Activated CD4-positive, alpha-beta T cell treated with anti-CD3 and anti-CD28 coated beads for 4 hours (primary cell): ENCODE measurements around the gene OLA1.

ENCODE experiments used
- DNase-seq, 2 donors: peaks; one replicate each; pipeline ENCODE4 v3.0.0-alpha.2; 2020

OLA1 gene

DNA sequence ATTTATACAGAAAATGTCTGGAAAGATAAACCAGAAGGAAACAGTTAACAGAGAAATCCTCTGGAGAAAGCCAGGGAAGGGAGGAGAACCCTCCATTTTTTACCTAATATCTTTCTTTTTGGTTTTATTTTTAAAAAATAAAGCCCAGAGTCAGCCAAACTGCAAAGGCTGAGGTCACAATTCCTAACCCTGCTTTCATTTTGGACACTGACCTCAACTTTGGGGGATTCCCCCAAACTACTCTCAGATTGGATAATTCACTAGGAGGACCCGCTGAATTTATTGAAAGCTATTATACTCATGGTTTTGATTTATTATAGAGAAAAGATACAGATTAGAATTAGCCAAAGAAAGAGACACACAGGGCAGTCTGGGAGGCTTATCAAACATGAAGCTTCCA, 189.9 kb downstream of the OLA1 start:
- no peak for DNase-seq

- no peak for DNase-seq
These were observed 190.3 kb downstream of the OLA1 start for GRCh38 chr2:174058026-174058425.

DNA sequence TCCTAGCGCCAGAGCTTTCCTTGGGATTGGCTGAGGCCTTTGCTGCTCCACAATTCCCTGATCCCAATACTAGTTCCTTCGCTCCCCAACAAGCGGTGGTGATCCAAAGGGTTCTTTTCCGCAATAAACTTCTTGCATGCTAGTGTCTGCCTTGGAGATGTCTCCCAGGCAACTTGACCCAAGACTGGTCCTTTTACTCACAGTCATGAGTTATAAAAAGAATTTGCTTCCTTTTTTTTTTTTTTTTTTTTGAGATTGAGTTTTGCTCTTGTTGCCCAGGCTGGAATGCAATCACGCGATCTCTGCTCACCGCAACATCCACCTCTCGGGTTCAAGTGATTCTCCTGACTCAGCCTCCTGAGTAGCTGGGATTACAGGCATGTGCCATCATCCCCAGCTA, 193.4 kb downstream of the OLA1 start:
- DNase-seq: no peak

- no peak for DNase-seq
These were observed 194.8 kb downstream of the OLA1 start for GRCh38 chr2:174053355-174054151.

GRCh38 chr2:174052584-174052976, 195.8 kb downstream of the OLA1 start:
- no peak for DNase-seq

- DNase-seq: no peak
These were observed 196.4 kb downstream of the OLA1 start for GRCh38 chr2:174051741-174052583.

DNA sequence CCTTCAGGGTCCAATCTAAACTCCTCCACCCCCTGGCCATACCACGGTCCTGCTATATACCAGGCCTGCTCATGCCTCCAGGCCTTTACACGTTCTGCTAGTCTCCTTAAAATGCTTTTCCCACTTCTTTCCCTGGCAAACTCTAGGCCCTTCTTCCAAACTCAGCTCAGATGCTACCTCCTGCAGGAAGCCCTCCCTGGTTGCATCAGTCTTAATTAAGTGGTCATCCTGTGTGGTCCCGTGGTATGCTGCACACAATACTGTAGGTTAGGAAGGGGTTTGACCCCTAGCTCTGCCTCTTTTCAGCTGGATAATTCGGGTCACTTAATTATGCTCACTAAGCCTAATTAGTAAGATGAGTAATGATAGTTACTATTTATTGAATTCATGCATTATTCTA, 197.3 kb downstream of the OLA1 start:
- DNase-seq: no peak

DNA sequence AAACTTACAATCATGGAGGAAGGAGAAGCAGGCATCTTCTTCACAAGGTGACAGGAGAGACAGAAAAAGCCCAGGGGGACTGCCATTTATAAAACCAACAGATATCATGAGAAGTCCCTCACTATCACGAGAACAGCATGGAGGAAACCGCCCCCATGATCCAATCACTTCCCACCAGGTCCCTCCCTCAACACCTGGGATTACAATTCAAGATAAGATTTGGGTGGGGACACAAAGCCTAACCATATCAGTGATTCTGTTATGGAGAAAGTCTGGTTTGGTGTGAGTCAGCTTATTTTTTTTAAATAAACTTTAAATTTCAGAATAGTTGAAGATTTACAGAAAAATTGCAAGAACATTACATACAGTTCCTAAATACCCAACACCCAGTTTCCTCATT, 198.4 kb downstream of the OLA1 start:
- DNase-seq: no peak

DNA sequence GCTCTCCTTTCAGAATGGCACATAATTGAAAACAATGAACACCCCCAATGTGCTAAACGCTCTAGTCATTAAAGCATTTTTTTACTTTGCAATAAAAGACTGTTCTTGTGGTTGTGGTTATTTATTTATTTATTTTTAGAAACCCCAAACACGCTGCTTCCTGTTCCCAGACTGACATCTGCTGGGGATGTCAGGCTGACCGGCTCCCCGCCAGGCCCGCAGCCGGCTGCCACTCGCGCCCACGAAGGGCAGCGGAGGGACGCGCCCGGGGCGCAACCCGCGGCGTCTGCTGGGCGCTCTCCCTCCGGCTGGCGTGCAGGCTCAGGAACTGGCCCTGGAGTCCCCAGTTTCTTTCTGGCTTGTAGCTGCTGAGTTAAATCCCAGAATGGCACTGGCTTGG, 200.1 kb downstream of the OLA1 start:
- no peak for DNase-seq

- no peak for DNase-seq
These were observed 200.6 kb downstream of the OLA1 start for GRCh38 chr2:174047746-174048145.

DNA sequence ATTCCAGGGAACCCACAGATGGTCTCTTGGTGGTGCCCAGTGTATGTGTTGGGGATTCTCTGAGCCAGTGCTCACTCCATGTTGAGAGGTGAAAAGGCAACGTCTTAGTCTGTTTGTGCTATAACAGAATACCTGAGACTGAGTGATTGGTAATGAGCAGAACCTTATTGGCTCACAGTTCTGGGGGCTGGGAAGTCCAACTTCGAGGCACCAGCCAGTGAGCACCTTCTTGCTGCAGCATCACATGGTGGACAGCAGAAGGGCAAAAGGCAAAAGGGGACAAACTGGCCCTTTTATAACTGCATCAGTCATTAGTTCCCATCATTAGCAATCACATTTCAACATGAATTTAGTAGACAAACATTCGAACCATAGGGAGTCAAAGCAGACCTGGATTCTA, 202.2 kb downstream of the OLA1 start:
- no peak for DNase-seq

DNA sequence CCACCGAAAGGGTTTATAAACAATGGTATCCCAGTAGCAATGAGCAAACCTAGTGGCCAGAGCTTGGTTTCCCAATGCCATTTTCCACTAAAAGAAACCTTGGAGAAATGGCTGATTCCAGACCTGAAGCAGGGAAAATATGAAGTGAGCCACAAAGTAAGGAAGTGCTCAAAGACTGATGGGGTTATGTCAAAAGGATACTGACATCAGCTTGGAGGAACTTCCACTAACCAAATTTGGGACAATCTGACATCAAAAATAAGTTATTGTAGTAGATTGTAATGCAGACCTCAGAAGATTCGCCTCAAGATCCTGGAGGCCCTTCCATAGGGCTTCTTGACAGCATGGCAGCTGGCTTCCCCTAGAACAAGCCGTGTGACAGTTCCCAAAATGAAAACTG, 203.8 kb downstream of the OLA1 start:
- no peak for DNase-seq

DNA sequence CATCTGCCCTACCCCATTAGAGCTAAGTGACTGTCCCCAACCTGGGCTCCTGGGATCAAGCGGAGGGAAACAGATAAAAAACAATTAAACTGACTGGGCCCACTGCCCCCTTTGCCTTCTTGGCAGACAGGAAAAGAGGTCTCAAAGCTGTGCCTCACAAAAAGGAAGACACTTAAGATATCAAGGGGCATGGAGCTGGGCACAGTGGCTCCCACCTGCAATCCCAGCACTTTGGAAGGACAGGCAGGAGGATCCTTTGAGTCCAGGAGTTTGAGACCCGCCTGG, 208.0 kb downstream of the OLA1 start:
- DNase-seq: no peak

GRCh38 chr2:174039551-174040416, 208.5 kb downstream of the OLA1 start:
- peak; percentile 82 to 86 for DNase-seq

DNA sequence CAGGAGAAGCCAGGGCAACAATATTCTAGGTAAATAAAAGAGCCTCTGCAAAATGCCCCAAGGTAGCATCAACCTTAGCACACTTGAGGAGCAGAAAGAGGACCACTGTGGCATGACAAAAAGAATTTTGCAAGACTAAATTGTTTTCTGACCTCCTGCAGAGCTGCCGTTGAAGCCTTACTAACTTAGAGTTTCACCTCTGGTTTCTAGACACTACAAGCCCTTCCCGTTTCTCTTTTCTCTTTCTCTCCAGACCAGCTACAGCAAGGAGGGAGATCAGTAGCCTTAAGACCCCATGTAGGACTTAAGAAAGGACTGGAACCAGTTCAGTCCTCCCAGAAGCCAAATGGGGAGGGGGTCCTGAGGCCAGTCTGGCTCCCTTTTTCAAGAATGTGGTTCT, 209.9 kb downstream of the OLA1 start:
- DNase-seq: no peak

- DNase-seq: no peak
These were observed 211.5 kb downstream of the OLA1 start for GRCh38 chr2:174036825-174037224.

GRCh38 chr2:174035981-174036742, 212.2 kb downstream of the OLA1 start:
- DNase-seq: no peak

- DNase-seq: no peak
These were observed 213.2 kb downstream of the OLA1 start for GRCh38 chr2:174035117-174035635.

GRCh38 chr2:174033163-174033550, 215.2 kb downstream of the OLA1 start:
- DNase-seq: no peak

GRCh38 chr2:174031226-174031625, 217.1 kb downstream of the OLA1 start:
- DNase-seq: no peak

DNA sequence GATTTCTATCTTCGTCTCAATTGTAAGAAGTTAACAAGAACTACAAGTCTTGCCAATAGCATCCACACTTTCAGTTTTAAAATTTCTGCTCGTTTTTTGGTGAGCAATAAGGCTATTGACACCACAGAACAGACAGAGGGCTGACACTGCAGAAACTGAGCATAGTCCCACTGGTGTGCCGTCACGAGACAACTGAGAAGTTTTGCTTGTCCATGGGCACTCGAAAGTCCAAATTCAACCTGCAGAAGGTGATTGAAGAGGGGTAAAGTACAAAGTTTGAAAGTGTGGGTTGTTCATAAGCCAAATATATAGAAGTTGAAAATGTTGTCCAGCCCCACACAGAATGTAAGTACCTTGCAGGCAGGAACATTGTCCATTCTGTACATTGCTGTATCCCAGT, 219.4 kb downstream of the OLA1 start:
- no peak for DNase-seq

GRCh38 chr2:174027956-174028355, 220.4 kb downstream of the OLA1 start:
- no peak for DNase-seq
